ENCODE results near the gene KCNMA1. TPM values are rescaled to one million over a fixed set of nuclear protein-coding genes. Genes with fewer than 3 reads are reported as not detected.

Gene KCNMA1
- total RNA-seq, 1 donor from 2014 or later = 41.3 TPM

DNA sequence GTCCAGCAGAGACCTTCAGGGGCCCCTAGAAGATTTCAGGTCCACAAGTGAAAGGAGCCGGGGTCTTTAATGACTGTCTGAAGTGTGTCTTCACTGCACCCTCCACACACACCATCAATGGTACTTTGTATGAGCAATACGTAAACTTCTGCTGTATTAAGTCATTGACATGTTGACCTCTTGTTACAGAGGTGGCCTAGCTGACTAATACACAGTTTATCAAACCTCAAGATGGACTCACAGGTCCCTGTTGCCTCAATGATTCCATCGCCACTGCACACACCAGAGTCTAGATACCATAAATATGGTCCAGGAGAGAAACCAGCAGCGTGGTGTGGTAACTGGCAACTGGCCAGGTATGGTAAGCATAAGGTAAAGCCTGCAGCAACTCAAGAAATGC lies 19.5 kb downstream of the KCNMA1 start:
- Histone ChIP-seq H3K27me3 (ENCODE audit: low read depth) (no peaks in the 10 kb centered on the region), H3K4me1 (peaks cover 5% of the 10 kb centered on the region), H3K27ac (no peak overlapping the region), H3K36me3 (no peaks in the 10 kb centered on the region), H3K9me3 (no peaks in the 10 kb centered on the region), H3K4me3 (no peak overlapping the region)
- ATAC-seq (no peak), DNase-seq (no peak)
- TF ChIP-seq, protein P1, sequence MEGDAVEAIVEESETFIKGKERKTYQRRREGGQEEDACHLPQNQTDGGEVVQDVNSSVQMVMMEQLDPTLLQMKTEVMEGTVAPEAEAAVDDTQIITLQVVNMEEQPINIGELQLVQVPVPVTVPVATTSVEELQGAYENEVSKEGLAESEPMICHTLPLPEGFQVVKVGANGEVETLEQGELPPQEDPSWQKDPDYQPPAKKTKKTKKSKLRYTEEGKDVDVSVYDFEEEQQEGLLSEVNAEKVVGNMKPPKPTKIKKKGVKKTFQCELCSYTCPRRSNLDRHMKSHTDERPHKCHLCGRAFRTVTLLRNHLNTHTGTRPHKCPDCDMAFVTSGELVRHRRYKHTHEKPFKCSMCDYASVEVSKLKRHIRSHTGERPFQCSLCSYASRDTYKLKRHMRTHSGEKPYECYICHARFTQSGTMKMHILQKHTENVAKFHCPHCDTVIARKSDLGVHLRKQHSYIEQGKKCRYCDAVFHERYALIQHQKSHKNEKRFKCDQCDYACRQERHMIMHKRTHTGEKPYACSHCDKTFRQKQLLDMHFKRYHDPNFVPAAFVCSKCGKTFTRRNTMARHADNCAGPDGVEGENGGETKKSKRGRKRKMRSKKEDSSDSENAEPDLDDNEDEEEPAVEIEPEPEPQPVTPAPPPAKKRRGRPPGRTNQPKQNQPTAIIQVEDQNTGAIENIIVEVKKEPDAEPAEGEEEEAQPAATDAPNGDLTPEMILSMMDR (IDR thresholded peaks at IDR 0.05) = no peak
- intact Hi-C loops (cut with DNase I) = no loop called here

DNA sequence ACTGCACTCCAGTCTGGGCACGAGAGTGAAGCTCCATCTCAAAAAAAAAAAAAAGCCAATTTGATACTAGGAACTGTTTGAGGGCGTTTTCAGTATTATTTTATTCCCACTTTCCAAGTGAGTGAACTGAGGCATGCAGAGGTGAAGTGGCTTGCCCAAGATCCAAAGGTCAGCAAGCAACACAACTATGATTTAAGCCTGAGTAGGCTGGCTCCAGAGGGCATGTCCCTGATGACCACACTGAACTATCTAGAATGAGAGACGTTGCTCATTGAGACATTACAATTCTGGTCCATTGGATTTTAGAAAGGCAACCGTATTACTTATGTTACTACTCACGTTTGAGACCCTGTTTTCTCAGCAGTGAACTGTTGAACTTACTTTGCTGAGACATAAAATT lies 20.8 kb downstream of the KCNMA1 start:
- TF ChIP-seq, protein P1 (IDR thresholded peaks at IDR 0.05) = no peak
- no peak for ATAC-seq
- no peaks in the 10 kb centered on the region for H3K4me1 ChIP-seq
- no peak for DNase-seq
- H3K27ac ChIP-seq = no peak overlapping the region
- H3K4me3 ChIP-seq = no peak overlapping the region
- H3K27me3 ChIP-seq (ENCODE audit: low read depth) = no peaks in the 10 kb centered on the region
- H3K36me3 ChIP-seq = no peaks in the 10 kb centered on the region
- no peaks in the 10 kb centered on the region for H3K9me3 ChIP-seq
- intact Hi-C loops (cut with DNase I) = no loop called here

DNA sequence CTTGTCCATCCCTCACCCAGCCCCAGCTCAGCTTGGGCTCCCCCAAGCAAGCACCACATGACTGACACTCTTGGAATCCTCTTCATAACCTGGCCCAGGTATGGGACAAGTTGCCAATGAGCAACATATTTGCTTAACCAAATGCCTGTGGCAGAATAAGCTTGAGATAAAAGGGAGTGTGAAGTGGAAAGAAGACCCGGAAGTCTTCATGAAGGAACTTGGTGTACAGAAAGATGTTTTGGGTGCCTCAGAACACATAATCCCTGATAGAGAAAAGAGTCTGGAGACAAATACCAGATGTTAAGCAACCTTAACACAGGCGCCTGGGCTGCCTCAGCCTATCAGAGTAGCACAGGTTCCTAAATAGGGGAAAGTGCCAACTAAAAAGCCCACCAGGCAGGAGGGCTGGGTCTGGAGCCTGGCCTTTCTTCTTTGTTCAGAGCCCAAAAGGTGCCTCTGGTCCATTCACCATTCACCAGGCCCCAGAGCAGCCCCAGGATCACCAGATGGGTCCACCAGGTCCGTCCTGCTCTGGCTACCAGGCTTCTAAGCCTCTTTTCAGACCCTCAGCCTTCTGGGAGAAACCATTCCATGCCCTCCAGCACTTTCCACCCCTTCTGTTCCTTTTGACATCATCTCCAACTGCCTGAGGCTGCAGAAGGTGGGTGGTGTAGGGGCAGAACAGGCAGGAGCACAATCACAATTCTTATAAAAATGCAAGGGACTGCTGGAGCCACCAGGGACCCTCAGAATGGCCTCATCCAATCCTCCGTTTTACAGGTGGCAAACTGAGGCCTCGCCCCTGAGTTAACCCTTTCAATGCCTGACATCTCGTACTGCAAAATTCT lies 22.6 kb downstream of the KCNMA1 start:
- TF ChIP-seq, protein P1 (IDR thresholded peaks at IDR 0.05) = no peak

DNA sequence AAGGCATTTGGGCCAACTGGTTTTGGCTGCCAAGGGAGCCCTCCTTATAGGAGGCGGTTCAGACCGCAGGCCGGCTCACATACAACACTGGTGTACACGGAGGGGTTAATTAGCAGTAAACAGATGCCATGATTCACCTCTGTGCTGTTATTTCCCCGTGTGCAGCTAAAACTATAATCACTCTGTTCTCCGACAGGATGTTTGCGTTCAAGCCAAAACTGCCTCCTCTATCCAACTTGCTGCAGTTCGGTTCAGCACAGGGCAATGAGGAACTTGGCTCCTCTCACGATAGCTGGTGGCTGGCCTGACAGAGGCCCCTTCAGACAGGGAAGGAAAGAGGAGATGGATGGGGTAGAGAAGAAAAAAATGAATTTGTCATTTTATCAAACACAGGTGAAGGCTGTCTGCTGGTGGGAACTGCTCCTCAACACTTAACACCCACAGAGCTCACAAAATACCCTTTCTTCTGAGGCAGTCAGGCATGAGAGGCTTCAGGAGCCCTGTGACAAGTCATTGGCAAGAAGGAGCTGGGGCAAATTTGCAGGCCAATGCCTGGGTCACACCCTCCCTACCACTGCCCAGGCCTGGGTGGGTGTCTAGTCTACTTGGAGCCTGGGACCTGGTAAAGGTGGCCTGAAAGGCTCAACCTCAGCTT lies 24.0 kb downstream of the KCNMA1 start:
- DNase-seq (no peak), ATAC-seq (no peak)
- H3K4me1 ChIP-seq = no peaks in the 10 kb centered on the region
- TF ChIP-seq, protein P1 (IDR thresholded peaks at IDR 0.05) = no peak
- no peaks in the 10 kb centered on the region for H3K36me3 ChIP-seq
- intact Hi-C loops (cut with DNase I) = no loop called here
- H3K9me3 ChIP-seq = no peaks in the 10 kb centered on the region
- H3K27me3 ChIP-seq (ENCODE audit: low read depth) = no peaks in the 10 kb centered on the region
- H3K4me3 ChIP-seq = no peak overlapping the region
- no peak overlapping the region for H3K27ac ChIP-seq

More for the DNA sequence above, 22.6 kb downstream of the KCNMA1 start:
- no peak for DNase-seq
- Histone ChIP-seq H3K9me3 (no peaks in the 10 kb centered on the region), H3K27ac (no peak overlapping the region), H3K4me3 (no peak overlapping the region), H3K27me3 (ENCODE audit: low read depth) (no peaks in the 10 kb centered on the region), H3K4me1 (no peaks in the 10 kb centered on the region), H3K36me3 (no peaks in the 10 kb centered on the region)
- intact Hi-C loops (cut with DNase I) = no loop called here
- no peak for ATAC-seq

DNA sequence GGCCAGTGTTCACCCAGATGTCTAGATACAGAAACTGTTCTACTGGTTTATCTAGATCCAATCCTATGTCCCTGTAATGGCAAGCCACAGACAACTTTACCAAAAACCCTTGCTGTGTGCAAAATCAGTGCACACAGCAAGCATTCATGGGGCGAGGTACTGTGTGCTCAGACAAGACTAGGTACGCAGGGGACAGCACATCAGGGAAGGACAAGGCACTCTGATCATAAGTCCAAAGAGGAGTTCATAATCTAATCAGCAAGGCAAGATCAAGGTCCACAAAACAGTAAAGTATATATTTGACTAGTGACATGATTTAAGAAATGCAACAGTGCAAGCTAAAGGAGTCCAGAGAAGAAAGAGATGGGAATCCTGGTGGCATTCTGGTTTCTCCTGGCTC lies 25.9 kb downstream of the KCNMA1 start:
- H3K4me1 ChIP-seq = no peaks in the 10 kb centered on the region
- ATAC-seq (no peak), DNase-seq (no peak)
- H3K9me3 ChIP-seq = no peaks in the 10 kb centered on the region
- no peaks in the 10 kb centered on the region for H3K36me3 ChIP-seq
- TF ChIP-seq, protein P1 (IDR thresholded peaks at IDR 0.05) = no peak
- no peak overlapping the region for H3K4me3 ChIP-seq
- no peak overlapping the region for H3K27ac ChIP-seq
- no peaks in the 10 kb centered on the region for H3K27me3 ChIP-seq (ENCODE audit: low read depth)
- intact Hi-C loops (cut with DNase I) = no loop called here
